Osteoblast (primary cell): ENCODE results near the gene DENND1A. TPM values are rescaled to one million over a fixed set of nuclear protein-coding genes. Genes with fewer than 3 reads are reported as not detected.
"Not testable (repeated sequence)": the region's sequence is repeated elsewhere in the genome, so short reads cannot be mapped to it uniquely, and the experiment has no call there.

Source experiments
- DNase-seq: peaks from one replicate; pipeline ENCODE4 v3.0.0; 2011; ENCODE audit warnings: low spot score, mixed read lengths; ENCODE audit not compliant: insufficient read length; ENCODE audit errors: missing footprints
- H2AFZ ChIP-seq: 2 replicates; pipeline ENCODE4 v1.6.0; 2011; ENCODE audit warnings: mild to moderate bottlenecking, low read length
- H3K27ac ChIP-seq: 2 replicates; pipeline ENCODE4 v1.5.1; 2011; ENCODE audit warnings: mild to moderate bottlenecking, low read depth, low read length, moderate library complexity
- H3K27me3 ChIP-seq: 2 replicates; pipeline ENCODE4 v1.6.0; 2012; ENCODE audit warnings: mild to moderate bottlenecking, control low read depth, inconsistent platforms, low read length, moderate library complexity; ENCODE audit not compliant: insufficient read depth
- H3K36me3 ChIP-seq: 2 replicates; pipeline ENCODE4 v1.5.1; 2011; ENCODE audit warnings: mild to moderate bottlenecking, low read length, control low read depth, moderate library complexity; ENCODE audit not compliant: insufficient read depth
- H3K4me1 ChIP-seq: 2 replicates; pipeline ENCODE4 v1.5.1; 2011; ENCODE audit warnings: mild to moderate bottlenecking, low read length, control low read depth, moderate library complexity; ENCODE audit not compliant: insufficient read depth
- H3K4me2 ChIP-seq: 2 replicates; pipeline ENCODE4 v1.6.0; 2011; ENCODE audit warnings: mild to moderate bottlenecking, low read length; ENCODE audit not compliant: insufficient read depth
- H3K4me3 ChIP-seq: fragments of 200-600 bp; sonication (generic); 3 replicates; pipeline ENCODE4 v1.5.1; 2012; ENCODE audit warnings: mild to moderate bottlenecking, low read length, inconsistent platforms; ENCODE audit not compliant: insufficient read depth
- H3K79me2 ChIP-seq: 2 replicates; pipeline ENCODE4 v1.6.0; 2012; ENCODE audit warnings: mild to moderate bottlenecking, low read length, control low read depth, inconsistent platforms; ENCODE audit not compliant: insufficient read depth
- H3K9me3 ChIP-seq: 2 replicates; pipeline ENCODE4 v1.5.1; 2011; ENCODE audit warnings: low read depth, low read length, control low read depth
- H4K20me1 ChIP-seq: 2 replicates; pipeline ENCODE4 v1.6.0; 2012; ENCODE audit warnings: mild to moderate bottlenecking, low read length, control low read depth; ENCODE audit not compliant: insufficient read depth
- CTCF ChIP-seq: IDR thresholded peaks from 2 replicates; pipeline ENCODE4 v1.5.1; 2011; ENCODE audit warnings: mild to moderate bottlenecking, low read depth, low read length, moderate library complexity; ENCODE audit errors: extremely low read depth
- total RNA-seq: library from RNA; depleted of rRNA; stranded (reverse); fragments of >200 nt; gene quantifications from 2 replicates; pipeline ENCODE4 v1.2.3, GENCODE V29; 2012

The DENND1A gene
- total RNA-seq, 1 donor = 14.1 TPM

- H3K4me2 ChIP-seq = peak overlapping the region; percentile 16
- no peak overlapping the region for H3K27ac ChIP-seq
These were observed 594.0 kb downstream of the DENND1A start for GRCh38 chr9:123335986-123336329.

GRCh38 chr9:123335193-123335985 lies 594.5 kb downstream of the DENND1A start:
- peak overlapping the region; percentile 54 for H2AFZ ChIP-seq
- TF ChIP-seq CTCF = no peak
- H3K79me2 ChIP-seq = no peaks in the 10 kb centered on the region
- H3K27ac ChIP-seq = no peak overlapping the region
- no peaks in the 10 kb centered on the region for H4K20me1 ChIP-seq
- H3K9me3 ChIP-seq = no peaks in the 10 kb centered on the region
- H3K4me3 ChIP-seq = no peak overlapping the region
- peak overlapping the region; percentile 16 for H3K4me2 ChIP-seq
- peak; percentile 87 for DNase-seq
- H3K36me3 ChIP-seq = no peaks in the 10 kb centered on the region
- H3K27me3 ChIP-seq = no peaks in the 10 kb centered on the region
- peaks cover 12% of the 10 kb centered on the region for H3K4me1 ChIP-seq

More at GRCh38 chr9:123335986-123336329, 594.0 kb downstream of the DENND1A start:
- no peak for TF ChIP-seq CTCF
- Histone ChIP-seq H3K9me3 (no peaks in the 10 kb centered on the region), H2AFZ (no peak overlapping the region), H4K20me1 (no peaks in the 10 kb centered on the region), H3K4me1 (peaks cover 12% of the 10 kb centered on the region), H3K4me3 (no peak overlapping the region), H3K79me2 (no peaks in the 10 kb centered on the region), H3K36me3 (no peaks in the 10 kb centered on the region), H3K27me3 (no peaks in the 10 kb centered on the region)
- DNase-seq = peak; percentile 0

GRCh38 chr9:123334639-123335038 lies 595.3 kb downstream of the DENND1A start:
- H2AFZ ChIP-seq = no peak overlapping the region
- no peak overlapping the region for H3K4me2 ChIP-seq
- H3K36me3 ChIP-seq = no peaks in the 10 kb centered on the region

GRCh38 chr9:123333058-123333669 lies 596.8 kb downstream of the DENND1A start:
- not testable (repeated sequence) for H2AFZ ChIP-seq, H3K27me3 ChIP-seq, H3K9me3 ChIP-seq, H3K36me3 ChIP-seq, H3K79me2 ChIP-seq, H4K20me1 ChIP-seq, H3K4me2 ChIP-seq, H3K4me3 ChIP-seq, H3K27ac ChIP-seq
- peak; percentile 90 for DNase-seq
- peaks cover 12% of the 10 kb centered on the region for H3K4me1 ChIP-seq

More at GRCh38 chr9:123334639-123335038, 595.3 kb downstream of the DENND1A start:
- H3K9me3 ChIP-seq = no peaks in the 10 kb centered on the region
- H3K4me1 ChIP-seq = peaks cover 12% of the 10 kb centered on the region
- H3K4me3 ChIP-seq = no peak overlapping the region
- no peaks in the 10 kb centered on the region for H4K20me1 ChIP-seq
- no peak for DNase-seq
- TF ChIP-seq CTCF = no peak
- H3K27ac ChIP-seq = no peak overlapping the region
- no peaks in the 10 kb centered on the region for H3K79me2 ChIP-seq
- H3K27me3 ChIP-seq = peaks cover 2% of the 10 kb centered on the region
